ENCODE results near the gene AKAP7.

DNA sequence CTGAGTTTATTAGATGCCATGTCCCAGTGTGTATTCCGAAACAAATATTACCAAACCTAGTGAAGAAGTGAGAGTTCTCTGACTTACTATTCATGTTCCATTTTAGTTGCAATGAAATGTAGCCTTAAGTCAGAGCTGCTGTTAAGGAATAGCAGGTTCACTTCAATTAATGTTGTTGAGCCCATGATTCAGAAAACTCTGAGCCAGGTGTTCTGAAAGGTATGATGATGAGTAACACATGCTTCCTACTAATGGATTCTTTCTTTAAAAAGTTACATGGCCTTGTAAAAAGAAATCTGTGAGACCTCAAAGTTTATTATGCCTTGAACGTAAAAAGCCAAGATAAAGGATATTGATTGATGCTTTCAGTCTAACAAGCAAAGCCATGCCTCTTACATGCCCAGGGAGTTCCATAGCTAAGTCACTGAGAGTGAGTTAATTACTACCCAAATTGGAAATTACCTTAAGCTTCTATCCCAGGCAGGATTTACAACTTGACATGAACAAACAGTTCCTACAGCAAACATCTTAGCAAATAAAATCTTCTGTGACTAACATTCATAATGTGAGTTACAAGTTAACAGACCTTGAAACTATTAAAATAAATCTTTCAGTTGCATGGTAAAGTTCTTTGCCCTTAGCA, 122.9 kb downstream of the AKAP7 start:
- TF ChIP-seq EZH2 (IDR thresholded peaks at IDR 0.05) (no peak), EZH2phosphoT487 (IDR thresholded peaks at IDR 0.05) (no peak)
- TF ChIP-seq, protein P1, sequence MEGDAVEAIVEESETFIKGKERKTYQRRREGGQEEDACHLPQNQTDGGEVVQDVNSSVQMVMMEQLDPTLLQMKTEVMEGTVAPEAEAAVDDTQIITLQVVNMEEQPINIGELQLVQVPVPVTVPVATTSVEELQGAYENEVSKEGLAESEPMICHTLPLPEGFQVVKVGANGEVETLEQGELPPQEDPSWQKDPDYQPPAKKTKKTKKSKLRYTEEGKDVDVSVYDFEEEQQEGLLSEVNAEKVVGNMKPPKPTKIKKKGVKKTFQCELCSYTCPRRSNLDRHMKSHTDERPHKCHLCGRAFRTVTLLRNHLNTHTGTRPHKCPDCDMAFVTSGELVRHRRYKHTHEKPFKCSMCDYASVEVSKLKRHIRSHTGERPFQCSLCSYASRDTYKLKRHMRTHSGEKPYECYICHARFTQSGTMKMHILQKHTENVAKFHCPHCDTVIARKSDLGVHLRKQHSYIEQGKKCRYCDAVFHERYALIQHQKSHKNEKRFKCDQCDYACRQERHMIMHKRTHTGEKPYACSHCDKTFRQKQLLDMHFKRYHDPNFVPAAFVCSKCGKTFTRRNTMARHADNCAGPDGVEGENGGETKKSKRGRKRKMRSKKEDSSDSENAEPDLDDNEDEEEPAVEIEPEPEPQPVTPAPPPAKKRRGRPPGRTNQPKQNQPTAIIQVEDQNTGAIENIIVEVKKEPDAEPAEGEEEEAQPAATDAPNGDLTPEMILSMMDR (IDR thresholded peaks at IDR 0.05), result no peak
